Prostate gland (tissue), 2 donors: ENCODE results near the gene DENND4A.

Experiments used
- CTCF ChIP-seq, 4 experiments: fragments of 200-600 bp in 2 of 4; fragments of 450-650 bp in 2 of 4; sonication (generic) in 2 of 4; IDR thresholded peaks; 1 replicate in 3 of 4; 2 replicates in 1 of 4; pipeline ENCODE4 v1.5.1; 2016 to 2019; ENCODE audit warnings: antibody characterized with exemption in 4 of 4, mild to moderate bottlenecking in 2 of 4, moderate library complexity in 2 of 4
- POLR2A ChIP-seq: fragments of 450-650 bp; IDR thresholded peaks from one replicate; pipeline ENCODE4 v1.6.1; 2016; ENCODE audit warnings: antibody characterized with exemption, mild to moderate bottlenecking

GRCh38 chr15:65782096-65782495, 10.0 kb downstream of the DENND4A start:
- TF ChIP-seq CTCF (IDR thresholded peaks at IDR 0.05) (no peak), POLR2A (no peak)
